SK-N-SH (cell line): Measurements from ENCODE around the gene METTL14. TPM values are rescaled to one million over a fixed set of nuclear protein-coding genes. Genes with fewer than 3 reads are reported as not detected.

ENCODE experiments used
- CTCF ChIA-PET: fragments of 300-600, 350-600 bp; formaldehyde crosslinking; extraction: SDS; loops from one replicate; lab custom pipeline; 2021; lab: Yijun Ruan, JAX
- POLR2A ChIA-PET: fragments of 350-600 bp; sonication (Branson Sonifier 250); formaldehyde crosslinking; extraction: SDS; loops from one replicate; lab custom pipeline; 2020; ENCODE audit warnings: antibody characterized with exemption, inconsistent platforms; lab: Yijun Ruan, JAX
- DNase-seq: peaks from one replicate; pipeline ENCODE4 v3.0.0; 2012
- H2AFZ ChIP-seq: fragments of 200-600 bp; sonication (generic); 2 replicates; pipeline ENCODE4 v1.8.1; 2016; ENCODE audit warnings: antibody characterized with exemption, mild to moderate bottlenecking, low read depth
- H3F3A ChIP-seq: fragments of 200-600 bp; sonication (generic); replicated peaks from 2 replicates; pipeline ENCODE3; 2016; ENCODE audit warnings: antibody characterized with exemption, mild to moderate bottlenecking; ENCODE audit not compliant: insufficient read depth
- H3K27ac ChIP-seq, 2 experiments: fragments of 200-500 bp in 1 of 2; fragments of 200-600 bp in 1 of 2; sonication (Bioruptor generic) in 1 of 2; sonication (generic), shearing (Covaris generic) in 1 of 2; 2 replicates each; pipeline versions ENCODE4 v1.5.1 to v1.6.1; 2014 to 2016; ENCODE audit warnings: low read depth in 2 of 2, inconsistent platforms in 1 of 2, low read length in 1 of 2, mild to moderate bottlenecking in 1 of 2, mixed read lengths in 1 of 2
- H3K27me3 ChIP-seq: fragments of 200-600 bp; sonication (generic), shearing (Covaris generic); 2 replicates; pipeline ENCODE4 v1.6.1; 2016; ENCODE audit warnings: mixed run types; ENCODE audit not compliant: insufficient read depth
- H3K36me3 ChIP-seq, 2 experiments: fragments of 200-500 bp in 1 of 2; fragments of 200-600 bp in 1 of 2; sonication (Bioruptor generic) in 1 of 2; sonication (generic) in 1 of 2; replicated peaks in 1 of 2; 2 replicates each; pipeline versions ENCODE3 to v1.5.1; 2014 to 2016; ENCODE audit warnings: low read length in 1 of 2, mild to moderate bottlenecking in 1 of 2; ENCODE audit not compliant: insufficient read depth in 2 of 2, control insufficient read depth in 1 of 2
- H3K4me1 ChIP-seq, 2 experiments: fragments of 200-500 bp in 1 of 2; fragments of 200-600 bp in 1 of 2; sonication (Bioruptor generic) in 1 of 2; sonication (generic), shearing (Covaris generic) in 1 of 2; 2 replicates each; pipeline versions ENCODE4 v1.5.1 to v1.6.1; 2014 to 2016; ENCODE audit warnings: low read depth in 1 of 2, low read length in 1 of 2, mixed run types in 1 of 2; ENCODE audit not compliant: insufficient read depth in 2 of 2, control insufficient read depth in 1 of 2
- H3K4me2 ChIP-seq: fragments of 200-600 bp; sonication (generic), shearing (Covaris generic); 2 replicates; pipeline ENCODE4 v1.6.1; 2017; ENCODE audit warnings: mixed run types
- H3K4me3 ChIP-seq, 2 experiments: fragments of 200-500 bp in 1 of 2; fragments of 200-600 bp in 1 of 2; sonication (Bioruptor generic) in 1 of 2; sonication (generic), shearing (Covaris generic) in 1 of 2; 2 replicates each; pipeline versions ENCODE4 v1.5.1 to v1.8.1; 2014 to 2016; ENCODE audit warnings: low read depth in 2 of 2, inconsistent platforms in 1 of 2, low read length in 1 of 2, mild to moderate bottlenecking in 1 of 2, mixed read lengths in 1 of 2, moderate library complexity in 1 of 2
- H3K79me2 ChIP-seq: fragments of 200-600 bp; sonication (generic); 2 replicates; pipeline ENCODE4 v1.8.1; 2017; ENCODE audit warnings: mild to moderate bottlenecking; ENCODE audit not compliant: insufficient read depth
- H3K9ac ChIP-seq: fragments of 200-600 bp; sonication (generic); 2 replicates; pipeline ENCODE4 v1.6.1; 2017; ENCODE audit warnings: mixed run types
- H3K9me2 ChIP-seq: fragments of 200-600 bp; sonication (generic); 2 replicates; pipeline ENCODE4 v1.6.1; 2017; ENCODE audit warnings: mixed run types
- H3K9me3 ChIP-seq: fragments of 200-600 bp; sonication (generic); 2 replicates; pipeline ENCODE4 v1.6.1; 2017; ENCODE audit warnings: mixed run types, mild to moderate bottlenecking, moderate library complexity
- H4K20me1 ChIP-seq: fragments of 200-600 bp; sonication (generic); 2 replicates; pipeline ENCODE4 v1.6.1; 2017; ENCODE audit warnings: mild to moderate bottlenecking, mixed run types; ENCODE audit not compliant: insufficient read depth
- CTCF ChIP-seq: fragments of 200-600 bp; sonication (generic); IDR thresholded peaks from 2 replicates; pipeline ENCODE4 v1.6.1; 2017; ENCODE audit warnings: antibody characterized with exemption, mild to moderate bottlenecking, moderate library complexity
- ELF1 ChIP-seq: IDR thresholded peaks from 2 replicates; pipeline ENCODE4 v1.4.0; 2012
- EP300 ChIP-seq, 2 experiments: IDR thresholded peaks; 2 replicates each; pipeline versions ENCODE4 v1.4.0 to v1.6.1; 2012; ENCODE audit warnings: borderline replicate concordance in 1 of 2, low read depth in 1 of 2, low read length in 1 of 2
- FOXJ3 ChIP-seq: sonication (generic); formaldehyde crosslinking; IDR thresholded peaks from 2 replicates; pipeline ENCODE4 v1.5.1; 2020; ENCODE audit warnings: mild to moderate bottlenecking, missing genetic modification reagents
- FOXM1 ChIP-seq: IDR thresholded peaks from 2 replicates; pipeline ENCODE4 v1.4.0; 2012; ENCODE audit warnings: low read depth, mild to moderate bottlenecking
- GATA2 ChIP-seq: sonication (generic); formaldehyde crosslinking; IDR thresholded peaks from 2 replicates; pipeline ENCODE4 v1.5.0; 2020; ENCODE audit warnings: mild to moderate bottlenecking, missing genetic modification reagents
- JUND ChIP-seq: IDR thresholded peaks from 2 replicates; pipeline ENCODE4 v1.4.0; 2012
- MAX ChIP-seq: IDR thresholded peaks from 2 replicates; pipeline ENCODE4 v1.4.0; 2012; ENCODE audit warnings: low read depth
- NFIC ChIP-seq: IDR thresholded peaks from 2 replicates; pipeline ENCODE4 v1.4.0; 2012; ENCODE audit warnings: borderline replicate concordance
- POLR2AphosphoS5 ChIP-seq: IDR thresholded peaks from 2 replicates; pipeline ENCODE4 v1.6.1; 2012; ENCODE audit warnings: low read depth, low read length
- RAD21 ChIP-seq: IDR thresholded peaks from 2 replicates; pipeline ENCODE4 v1.6.1; 2012; ENCODE audit warnings: mild to moderate bottlenecking, low read length
- SIN3A ChIP-seq: IDR thresholded peaks from 2 replicates; pipeline ENCODE4 v1.6.1; 2012; ENCODE audit warnings: low read depth, mild to moderate bottlenecking, low read length, moderate library complexity, borderline replicate concordance
- SMC3 ChIP-seq: IDR thresholded peaks from 2 replicates; pipeline ENCODE4 v1.6.1; 2012; ENCODE audit warnings: low read depth, low read length, improper control_type of control experiment
- TCF12 ChIP-seq: IDR thresholded peaks from 2 replicates; pipeline ENCODE4 v1.4.0; 2012
- YY1 ChIP-seq: IDR thresholded peaks from 2 replicates; pipeline ENCODE4 v1.4.0; 2012; ENCODE audit warnings: low read depth, mild to moderate bottlenecking
- WGBS: methylation state at CpG from one replicate; pipeline ENCODE4 v1.1.6; 2017; ENCODE audit warnings: low lambda C conversion rate; 5-methylcytosine and 5-hydroxymethylcytosine counted together
- polyA plus RNA-seq, 3 experiments: library from polyadenylated mRNA; depleted of rRNA; stranded (reverse); fragments of >200 nt; gene quantifications; 2 replicates each; pipeline ENCODE4 v1.2.3, GENCODE V29; 2012

Gene METTL14
- polyA plus RNA-seq, 1 of the 3 experiments (the other 2 are of a cell fraction), result 11.0 TPM

GRCh38 chr4:118738090-118738489 is 52.9 kb downstream of the METTL14 start (continued):
- TF ChIP-seq FOXJ3 (CRISPR knock-in tag), result no peak
- TF ChIP-seq EP300 (IDR thresholded peaks at IDR 0.05; ENCODE audit: borderline replicate concordance in 1 of 2, low read depth in 1 of 2, low read length in 1 of 2), result no peak
- TF ChIP-seq NFIC, result no peak

- H3K79me2 ChIP-seq, result peaks cover 19% of the 10 kb centered on the region
- H3K4me2 ChIP-seq, result no peak overlapping the region
- peaks cover 0 to 14% of the 10 kb centered on the region in 2 experiments; a peak in 2 of 4 replicates for H3K4me1 ChIP-seq
- ChIA-PET POLR2A (no interaction called here), CTCF (interaction anchor here (1.0 to 1.6 kb wide), 4 partner anchors 9 to 230 kb away, joined by 3 to 5 read pairs (median 4); no protein-coding TSS in a partner anchor)
- TF ChIP-seq TCF12 (no peak), JUND (no peak), ELF1 (no peak), SMC3 (no peak), YY1 (no peak), FOXM1 (no peak), SIN3A (no peak)
- no peak overlapping the region for H3K9ac ChIP-seq
- peaks cover 30% of the 10 kb centered on the region for H3F3A ChIP-seq
- DNase-seq, result no peak
- no peaks in the 10 kb centered on the region for H3K9me3 ChIP-seq
- H3K36me3 ChIP-seq, result peaks cover 78 to 79% of the 10 kb centered on the region in 2 experiments
- 75% methylated on average over 2 of the region's 2 CpGs for WGBS
- H2AFZ ChIP-seq, result no peak overlapping the region
- no peaks in the 10 kb centered on the region for H4K20me1 ChIP-seq
- H3K9me2 ChIP-seq, result no peaks in the 10 kb centered on the region
- H3K4me3 ChIP-seq, result no peak overlapping the region
- H3K27ac ChIP-seq, result peak overlapping the region in 1 of 2 experiments; percentile 72; a peak in 3 of 4 replicates
- H3K27me3 ChIP-seq, result no peaks in the 10 kb centered on the region
Observed at GRCh38 chr4:118739022-118739713, 54.0 kb downstream of the METTL14 start.

- Histone ChIP-seq H3K4me2 (no peak overlapping the region), H3K79me2 (peaks cover 28% of the 10 kb centered on the region), H2AFZ (no peak overlapping the region), H3F3A (peaks cover 33% of the 10 kb centered on the region), H3K9me2 (no peaks in the 10 kb centered on the region), H4K20me1 (no peaks in the 10 kb centered on the region), H3K4me3 (no peak overlapping the region), H3K27me3 (no peaks in the 10 kb centered on the region), H3K9ac (no peak overlapping the region), H3K9me3 (no peaks in the 10 kb centered on the region), H3K27ac (peak overlapping the region; percentile 45 to 86; a peak in 3 of 4 replicates), H3K4me1 (peaks cover 0 to 14% of the 10 kb centered on the region in 2 experiments; a peak in 2 of 4 replicates), H3K36me3 (peaks cover 77 to 79% of the 10 kb centered on the region in 2 experiments)
- 2% methylated on average over 5 of the region's 5 CpGs for WGBS
- TF ChIP-seq MAX (no peak), CTCF (peak; percentile 61), GATA2 (CRISPR knock-in tag) (no peak), JUND (no peak), NFIC (no peak), FOXM1 (no peak), RAD21 (peak; percentile 63), POLR2AphosphoS5 (no peak), FOXJ3 (CRISPR knock-in tag) (no peak)
- ChIA-PET CTCF (interaction anchor here (0.6 to 3.5 kb wide), 17 partner anchors 11 to 666 kb away, joined by 3 to 33 read pairs (median 4); no protein-coding TSS in a partner anchor), POLR2A (no interaction called here)
- peak; percentile 10 for DNase-seq
Observed at GRCh38 chr4:118740869-118741268, 55.7 kb downstream of the METTL14 start.
